Measurements from ENCODE around the gene EML4.

Gene EML4

DNA sequence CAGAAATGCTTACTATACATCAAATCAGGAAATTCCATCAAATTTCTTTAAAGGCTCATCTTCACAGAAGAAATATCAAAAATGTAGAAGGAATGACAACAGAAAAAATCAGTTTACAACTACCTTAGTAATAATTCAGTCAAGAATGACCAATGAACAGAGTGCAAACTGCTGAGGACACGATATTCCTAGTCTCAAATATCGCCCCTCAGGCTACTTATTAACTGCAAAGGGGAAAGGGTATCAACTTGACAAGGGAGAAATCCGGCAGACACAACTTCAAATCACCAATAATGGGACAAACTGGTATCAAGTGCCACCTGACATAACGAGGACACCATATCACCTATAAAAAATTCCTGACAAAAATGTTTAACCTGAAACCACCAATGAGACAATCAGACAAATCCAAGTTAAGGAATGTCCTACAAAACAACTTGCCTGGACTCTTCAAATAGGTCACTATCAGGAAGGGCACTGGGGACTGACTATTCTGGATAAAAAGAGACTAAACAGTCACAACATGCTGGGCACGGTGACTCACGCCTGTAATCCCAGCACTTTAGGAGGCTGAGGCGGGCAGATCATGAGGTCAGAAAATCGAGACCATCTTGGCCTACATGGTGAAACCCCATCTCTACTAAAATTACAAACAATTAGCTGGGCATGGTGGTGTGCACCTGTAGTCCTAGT lies 179.1 kb downstream of the EML4 start:
- no peaks in the 10 kb centered on the region for H3K27me3 ChIP-seq (ENCODE audit: insufficient read depth, low read length, poor library complexity, severe bottlenecking)
- H3K9me3 ChIP-seq (ENCODE audit: insufficient read depth, low read depth, low read length): no peaks in the 10 kb centered on the region
- H3K4me2 ChIP-seq (ENCODE audit: low read depth, low read length, poor library complexity, severe bottlenecking): no peak overlapping the region
- no peak overlapping the region for H3K4me3 ChIP-seq (ENCODE audit: low read length, poor library complexity, severe bottlenecking)
- H3K79me2 ChIP-seq (ENCODE audit: insufficient read depth, low read length): peaks cover 19% of the 10 kb centered on the region; the same call in 1 of the 2 replicates
- no peaks in the 10 kb centered on the region for H4K20me1 ChIP-seq (ENCODE audit: insufficient read depth, low read length, poor library complexity, severe bottlenecking)
- no peaks in the 10 kb centered on the region for H3K4me1 ChIP-seq (ENCODE audit: insufficient read depth, low read length, poor library complexity, severe bottlenecking)
- peaks cover 63% of the 10 kb centered on the region; the same call in 1 of the 2 replicates for H3K36me3 ChIP-seq (ENCODE audit: insufficient read depth, low read length)
- TF ChIP-seq, protein P1, sequence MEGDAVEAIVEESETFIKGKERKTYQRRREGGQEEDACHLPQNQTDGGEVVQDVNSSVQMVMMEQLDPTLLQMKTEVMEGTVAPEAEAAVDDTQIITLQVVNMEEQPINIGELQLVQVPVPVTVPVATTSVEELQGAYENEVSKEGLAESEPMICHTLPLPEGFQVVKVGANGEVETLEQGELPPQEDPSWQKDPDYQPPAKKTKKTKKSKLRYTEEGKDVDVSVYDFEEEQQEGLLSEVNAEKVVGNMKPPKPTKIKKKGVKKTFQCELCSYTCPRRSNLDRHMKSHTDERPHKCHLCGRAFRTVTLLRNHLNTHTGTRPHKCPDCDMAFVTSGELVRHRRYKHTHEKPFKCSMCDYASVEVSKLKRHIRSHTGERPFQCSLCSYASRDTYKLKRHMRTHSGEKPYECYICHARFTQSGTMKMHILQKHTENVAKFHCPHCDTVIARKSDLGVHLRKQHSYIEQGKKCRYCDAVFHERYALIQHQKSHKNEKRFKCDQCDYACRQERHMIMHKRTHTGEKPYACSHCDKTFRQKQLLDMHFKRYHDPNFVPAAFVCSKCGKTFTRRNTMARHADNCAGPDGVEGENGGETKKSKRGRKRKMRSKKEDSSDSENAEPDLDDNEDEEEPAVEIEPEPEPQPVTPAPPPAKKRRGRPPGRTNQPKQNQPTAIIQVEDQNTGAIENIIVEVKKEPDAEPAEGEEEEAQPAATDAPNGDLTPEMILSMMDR (conservative IDR thresholded peaks at IDR 0.05; ENCODE audit: low read length): no peak
- TF ChIP-seq EZH2phosphoT487 (IDR thresholded peaks at IDR 0.05; ENCODE audit: borderline replicate concordance): no peak
- no peaks in the 10 kb centered on the region for H3F3A ChIP-seq (ENCODE audit: low read depth)
- no peak overlapping the region for H3K9ac ChIP-seq (ENCODE audit: low read depth, low read length, poor library complexity, severe bottlenecking)
- no peaks in the 10 kb centered on the region for H3K9me2 ChIP-seq (replicated peaks; ENCODE audit: low read depth, low read length)
- no peak overlapping the region for H2AFZ ChIP-seq (ENCODE audit: low read length)

GRCh38 chr2:42350434-42351063 lies 181.4 kb downstream of the EML4 start:
- peaks cover 38% of the 10 kb centered on the region for H3K79me2 ChIP-seq (ENCODE audit: insufficient read depth, low read length)
- peaks cover 53% of the 10 kb centered on the region; the same call in 1 of the 2 replicates for H3K36me3 ChIP-seq (ENCODE audit: insufficient read depth, low read length)
- H3K27me3 ChIP-seq (ENCODE audit: insufficient read depth, low read length, poor library complexity, severe bottlenecking): no peaks in the 10 kb centered on the region
- no peak overlapping the region for H3K9ac ChIP-seq (ENCODE audit: low read depth, low read length, poor library complexity, severe bottlenecking)
- H3K4me2 ChIP-seq (ENCODE audit: low read depth, low read length, poor library complexity, severe bottlenecking): no peak overlapping the region
- peaks cover 14% of the 10 kb centered on the region for H4K20me1 ChIP-seq (ENCODE audit: insufficient read depth, low read length, poor library complexity, severe bottlenecking)
- H2AFZ ChIP-seq (ENCODE audit: low read length): no peak overlapping the region
- H3F3A ChIP-seq (ENCODE audit: low read depth): no peaks in the 10 kb centered on the region
- TF ChIP-seq, protein P1 (conservative IDR thresholded peaks at IDR 0.05; ENCODE audit: low read length): no peak
- TF ChIP-seq EZH2phosphoT487 (IDR thresholded peaks at IDR 0.05; ENCODE audit: borderline replicate concordance): no peak
- no peak overlapping the region for H3K4me3 ChIP-seq (ENCODE audit: low read length, poor library complexity, severe bottlenecking)
- no peaks in the 10 kb centered on the region for H3K4me1 ChIP-seq (ENCODE audit: insufficient read depth, low read length, poor library complexity, severe bottlenecking)
- H3K9me2 ChIP-seq (replicated peaks; ENCODE audit: low read depth, low read length): no peaks in the 10 kb centered on the region
- no peaks in the 10 kb centered on the region for H3K9me3 ChIP-seq (ENCODE audit: insufficient read depth, low read depth, low read length)

DNA sequence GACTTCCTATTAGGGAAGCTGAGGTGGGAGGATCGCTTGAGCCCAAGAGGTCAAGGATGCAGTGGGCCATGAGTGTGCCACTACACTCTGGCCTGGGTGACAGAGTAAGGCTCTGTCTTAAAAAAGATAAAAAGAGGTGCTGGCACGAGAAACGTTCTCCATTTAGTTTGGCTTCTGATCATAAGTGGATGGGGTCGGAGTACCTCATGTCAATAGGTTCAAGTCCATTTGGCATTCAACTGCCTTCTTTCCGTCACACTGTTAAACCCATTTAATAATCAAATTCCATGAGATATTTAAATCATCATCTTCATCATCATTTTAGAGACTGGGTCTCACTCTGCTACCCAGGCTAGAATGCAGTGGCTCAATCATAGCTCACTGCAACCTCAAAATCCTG lies 182.7 kb downstream of the EML4 start:
- peaks cover 50% of the 10 kb centered on the region for H3K79me2 ChIP-seq (ENCODE audit: insufficient read depth, low read length)
- no peak overlapping the region for H2AFZ ChIP-seq (ENCODE audit: low read length)
- no peaks in the 10 kb centered on the region for H3K9me3 ChIP-seq (ENCODE audit: insufficient read depth, low read depth, low read length)
- no peaks in the 10 kb centered on the region for H3F3A ChIP-seq (ENCODE audit: low read depth)
- peaks cover 48% of the 10 kb centered on the region; the same call in 1 of the 2 replicates for H3K36me3 ChIP-seq (ENCODE audit: insufficient read depth, low read length)
- no peak overlapping the region for H3K4me2 ChIP-seq (ENCODE audit: low read depth, low read length, poor library complexity, severe bottlenecking)
- no peak for TF ChIP-seq EZH2phosphoT487 (IDR thresholded peaks at IDR 0.05; ENCODE audit: borderline replicate concordance)
- TF ChIP-seq, protein P1 (conservative IDR thresholded peaks at IDR 0.05; ENCODE audit: low read length): no peak
- peaks cover 14% of the 10 kb centered on the region for H4K20me1 ChIP-seq (ENCODE audit: insufficient read depth, low read length, poor library complexity, severe bottlenecking)
- H3K9me2 ChIP-seq (replicated peaks; ENCODE audit: low read depth, low read length): no peaks in the 10 kb centered on the region
- H3K27me3 ChIP-seq (ENCODE audit: insufficient read depth, low read length, poor library complexity, severe bottlenecking): no peaks in the 10 kb centered on the region
- H3K9ac ChIP-seq (ENCODE audit: low read depth, low read length, poor library complexity, severe bottlenecking): no peak overlapping the region
- H3K4me1 ChIP-seq (ENCODE audit: insufficient read depth, low read length, poor library complexity, severe bottlenecking): no peaks in the 10 kb centered on the region
- no peak overlapping the region for H3K4me3 ChIP-seq (ENCODE audit: low read length, poor library complexity, severe bottlenecking)
